Transverse colon (tissue), 4 donors: Measurements from ENCODE around the gene OTOL1. TPM values are rescaled to one million over a fixed set of nuclear protein-coding genes. Genes with fewer than 3 reads are reported as not detected.
"Not testable (repeated sequence)": the region's sequence is repeated elsewhere in the genome, so short reads cannot be mapped to it uniquely, and the experiment has no call there.

Experiments
- DNase-seq: peaks from one replicate; pipeline ENCODE4 v3.0.0-alpha.2; 2019
- H3K27ac ChIP-seq, 4 donors: fragments of 200-600 bp; sonication (generic); 2 replicates each; pipeline ENCODE4 v1.5.1; 2016 to 2018; ENCODE audit warnings: inconsistent platforms in 4 of 4
- H3K27me3 ChIP-seq: fragments of 200-600 bp; sonication (generic); 2 replicates; pipeline ENCODE4 v1.5.1; 2017; ENCODE audit warnings: inconsistent platforms
- H3K36me3 ChIP-seq, 4 donors: fragments of 200-600 bp; sonication (generic); 2 replicates each; pipeline ENCODE4 v1.5.1; 2017 to 2019; ENCODE audit warnings: inconsistent platforms in 4 of 4
- H3K4me1 ChIP-seq, 4 donors: fragments of 200-600 bp; sonication (generic); 2 replicates each; pipeline ENCODE4 v1.5.1; 2017 to 2020; ENCODE audit warnings: inconsistent platforms in 4 of 4
- H3K4me3 ChIP-seq, 4 donors: fragments of 200-600 bp; sonication (generic); 1 replicate in 1 of 4; 2 replicates in 3 of 4; pipeline versions ENCODE4 v1.5.1 to v1.6.1; 2017 to 2019; ENCODE audit warnings: inconsistent platforms in 4 of 4
- H3K9me3 ChIP-seq, 2 donors: fragments of 200-600 bp; sonication (generic); 2 replicates each; pipeline ENCODE4 v1.5.1; 2017 to 2019; ENCODE audit warnings: inconsistent platforms in 2 of 2
- CTCF ChIP-seq, 5 experiments: fragments of 200-600 bp in 3 of 5; fragments of 450-650 bp in 2 of 5; sonication (generic) in 3 of 5; IDR thresholded peaks; 1 replicate in 2 of 5; 2 replicates in 3 of 5; pipeline ENCODE4 v1.5.1; 2016 to 2017; ENCODE audit warnings: antibody characterized with exemption in 5 of 5, inconsistent platforms in 3 of 5, mild to moderate bottlenecking in 2 of 5, moderate library complexity in 1 of 5
- EP300 ChIP-seq: sonication (generic); formaldehyde crosslinking; IDR thresholded peaks from one replicate; pipeline ENCODE4 v1.6.1; 2017; ENCODE audit warnings: antibody characterized with exemption, low read depth
- POLR2A ChIP-seq: fragments of 450-650 bp; IDR thresholded peaks from one replicate; pipeline ENCODE4 v1.6.1; 2016; ENCODE audit warnings: antibody characterized with exemption, mild to moderate bottlenecking, moderate library complexity
- POLR2AphosphoS5 ChIP-seq, 3 donors: sonication (generic); formaldehyde crosslinking; IDR thresholded peaks; one replicate each; pipeline ENCODE4 v1.6.1; 2016; ENCODE audit warnings: antibody characterized with exemption in 3 of 3
- WGBS, 2 donors: methylation state at CpG; one replicate each; pipeline ENCODE4 v1.1.5; 2018; ENCODE audit warnings: low coverage in 1 of 2; 5-methylcytosine and 5-hydroxymethylcytosine counted together
- in situ Hi-C, 4 donors: fragments of 200-750 bp; cut with MboI; loops; one replicate each; pipeline versions ENCODE4 v1.15.0 to v1.15.1; 2017; ENCODE audit warnings: low sequenced_read_pairs in 3 of 4, low pct_ligation_motif_present in 1 of 4, low pct_unique_long_range_greater_than_20kb in 1 of 4
- intact Hi-C: fragments of 100-400 bp; cut with DNase I; formaldehyde crosslinking; loops from one replicate; pipeline ENCODE4 v1.15.1; 2023; ENCODE audit warnings: low total_unique reads
- total RNA-seq, 4 donors: library from RNA; depleted of rRNA; stranded (reverse); fragments of >200 nt; gene quantifications; one replicate each; pipeline ENCODE4 v1.1.0, GENCODE V29; 2016

The OTOL1 gene
- total RNA-seq, 4 donors from 2014 or later, result not detected

GRCh38 chr3:161475905-161476304, 20.7 kb upstream of the OTOL1 start:
- in situ Hi-C loops, result no loop called here
- intact Hi-C loops, result no loop called here

GRCh38 chr3:161484226-161484625, 12.4 kb upstream of the OTOL1 start:
- Histone ChIP-seq H3K27me3 (no peaks in the 10 kb centered on the region), H3K9me3 (no peaks in the 10 kb centered on the region), H3K4me1 (no peaks in the 10 kb centered on the region), H3K36me3 (no peaks in the 10 kb centered on the region), H3K27ac (no peak overlapping the region), H3K4me3 (no peak overlapping the region)
- in situ Hi-C loops, result no loop called here
- intact Hi-C loops, result no loop called here
- TF ChIP-seq POLR2AphosphoS5 (IDR thresholded peaks at IDR 0.05) (no peak), EP300 (no peak), CTCF (IDR thresholded peaks at IDR 0.05) (no peak), POLR2A (no peak)
- DNase-seq, result no peak
- 86 to 92% methylated on average over 1 of the region's 1 CpG for WGBS, 2 donors

More at GRCh38 chr3:161475905-161476304, 20.7 kb upstream of the OTOL1 start:
- TF ChIP-seq CTCF (IDR thresholded peaks at IDR 0.05), result no peak
- no peak for TF ChIP-seq POLR2AphosphoS5 (IDR thresholded peaks at IDR 0.05)
- no peak for TF ChIP-seq EP300
- TF ChIP-seq POLR2A, result no peak
- no peaks in the 10 kb centered on the region for H3K9me3 ChIP-seq
- no peak overlapping the region for H3K4me3 ChIP-seq
- no peak overlapping the region for H3K27ac ChIP-seq
- no peaks in the 10 kb centered on the region for H3K4me1 ChIP-seq
- H3K27me3 ChIP-seq, result no peaks in the 10 kb centered on the region
- H3K36me3 ChIP-seq, result no peaks in the 10 kb centered on the region
- DNase-seq, result no peak

- in situ Hi-C loops, H3K9me3 ChIP-seq, H3K27me3 ChIP-seq, H3K27ac ChIP-seq, H3K4me1 ChIP-seq, H3K4me3 ChIP-seq, DNase-seq, intact Hi-C loops, H3K36me3 ChIP-seq: not testable (repeated sequence)
- WGBS, 2 donors, result 0 to 44% methylated on average over 1 of the region's 1 CpG
These were observed 8.3 kb upstream of the OTOL1 start for GRCh38 chr3:161488284-161488683.

- in situ Hi-C loops (no loop called here), intact Hi-C loops (no loop called here)
- no peaks in the 10 kb centered on the region for H3K4me1 ChIP-seq
- H3K27ac ChIP-seq, result no peak overlapping the region
- TF ChIP-seq EP300 (no peak), CTCF (IDR thresholded peaks at IDR 0.05) (no peak), POLR2A (no peak), POLR2AphosphoS5 (IDR thresholded peaks at IDR 0.05) (no peak)
- no peak for DNase-seq
- no peaks in the 10 kb centered on the region for H3K27me3 ChIP-seq
- no peaks in the 10 kb centered on the region for H3K9me3 ChIP-seq
- no peaks in the 10 kb centered on the region for H3K36me3 ChIP-seq
- H3K4me3 ChIP-seq, result no peak overlapping the region
These were observed 7.2 kb upstream of the OTOL1 start for GRCh38 chr3:161489395-161489794.

- H3K27me3 ChIP-seq, H3K36me3 ChIP-seq, intact Hi-C loops, in situ Hi-C loops, H3K4me3 ChIP-seq, H3K4me1 ChIP-seq, DNase-seq, H3K9me3 ChIP-seq, H3K27ac ChIP-seq: not testable (repeated sequence)
- 84 to 100% methylated on average over 1 of the region's 1 CpG for WGBS, 2 donors
These were observed 5.8 kb upstream of the OTOL1 start for GRCh38 chr3:161490845-161491244.
